Measurements from ENCODE around the gene CUEDC2. TPM values are rescaled to one million over a fixed set of nuclear protein-coding genes. Genes with fewer than 3 reads are reported as not detected.

Gene CUEDC2
- total RNA-seq, 3 donors from 2014 or later (not counting 1 experiment from before 2014, with no cell fraction given), result 35.0 to 43.0 (median 37.7) TPM

DNA sequence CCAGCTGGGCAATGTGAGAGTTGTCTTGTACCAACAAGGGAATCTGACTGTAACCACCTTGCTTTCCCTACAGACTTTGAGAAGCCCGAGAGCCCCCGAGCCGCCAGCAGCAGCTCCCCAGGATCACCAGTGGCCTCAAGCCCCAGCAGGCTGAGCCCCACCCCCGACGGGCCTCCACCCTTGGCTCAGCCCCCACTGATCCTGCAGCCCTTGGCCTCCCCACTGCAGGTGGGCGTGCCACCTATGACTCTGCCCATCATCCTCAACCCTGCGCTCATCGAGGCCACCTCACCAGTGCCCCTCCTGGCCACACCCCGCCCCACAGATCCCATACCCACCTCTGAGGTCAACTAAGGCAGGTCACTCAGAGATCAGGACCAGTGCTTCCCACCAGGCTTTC is 50.4 kb downstream of the CUEDC2 start:
- H3K9me3 ChIP-seq (ENCODE audit: control insufficient read depth, insufficient read depth, low read length), result no peaks in the 10 kb centered on the region
- H3K27ac Mint-ChIP-seq, result no peak overlapping the region
- no peaks in the 10 kb centered on the region for H3K9me3 Mint-ChIP-seq
- no peaks in the 10 kb centered on the region for H3K27me3 ChIP-seq (ENCODE audit: control insufficient read depth, insufficient read depth, low read length)
- TF ChIP-seq, protein P1, sequence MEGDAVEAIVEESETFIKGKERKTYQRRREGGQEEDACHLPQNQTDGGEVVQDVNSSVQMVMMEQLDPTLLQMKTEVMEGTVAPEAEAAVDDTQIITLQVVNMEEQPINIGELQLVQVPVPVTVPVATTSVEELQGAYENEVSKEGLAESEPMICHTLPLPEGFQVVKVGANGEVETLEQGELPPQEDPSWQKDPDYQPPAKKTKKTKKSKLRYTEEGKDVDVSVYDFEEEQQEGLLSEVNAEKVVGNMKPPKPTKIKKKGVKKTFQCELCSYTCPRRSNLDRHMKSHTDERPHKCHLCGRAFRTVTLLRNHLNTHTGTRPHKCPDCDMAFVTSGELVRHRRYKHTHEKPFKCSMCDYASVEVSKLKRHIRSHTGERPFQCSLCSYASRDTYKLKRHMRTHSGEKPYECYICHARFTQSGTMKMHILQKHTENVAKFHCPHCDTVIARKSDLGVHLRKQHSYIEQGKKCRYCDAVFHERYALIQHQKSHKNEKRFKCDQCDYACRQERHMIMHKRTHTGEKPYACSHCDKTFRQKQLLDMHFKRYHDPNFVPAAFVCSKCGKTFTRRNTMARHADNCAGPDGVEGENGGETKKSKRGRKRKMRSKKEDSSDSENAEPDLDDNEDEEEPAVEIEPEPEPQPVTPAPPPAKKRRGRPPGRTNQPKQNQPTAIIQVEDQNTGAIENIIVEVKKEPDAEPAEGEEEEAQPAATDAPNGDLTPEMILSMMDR (IDR thresholded peaks at IDR 0.05), result no peak
- no peak for DNase-seq
- no peak for ATAC-seq
- peaks cover 41% of the 10 kb centered on the region for H3K36me3 ChIP-seq (ENCODE audit: control insufficient read depth, insufficient read depth, low read length)
- H3K36me3 Mint-ChIP-seq, result no peaks in the 10 kb centered on the region
- no peaks in the 10 kb centered on the region for H3K4me1 Mint-ChIP-seq
- H3K27ac ChIP-seq (ENCODE audit: low read length), result no peak overlapping the region
- H3K4me3 Mint-ChIP-seq, result no peak overlapping the region
- no peaks in the 10 kb centered on the region for H3K27me3 Mint-ChIP-seq (ENCODE audit: low read depth in 2 of 2)
- H3K4me1 ChIP-seq (ENCODE audit: control insufficient read depth, insufficient read depth, low read length), result no peaks in the 10 kb centered on the region
- intact Hi-C loops (cut with micrococcal nuclease), result no loop called here
- 97% methylated on average over 9 of the region's 9 CpGs for WGBS (ENCODE audit: insufficient coverage)
- no peak overlapping the region for H3K4me3 ChIP-seq (ENCODE audit: low read length)

GRCh38 chr10:102379383-102379782 is 53.0 kb downstream of the CUEDC2 start:
- intact Hi-C loops (cut with micrococcal nuclease), result no loop called here
- no peaks in the 10 kb centered on the region for H3K4me1 ChIP-seq (ENCODE audit: control insufficient read depth, insufficient read depth, low read length)
- no peak overlapping the region for H3K27ac ChIP-seq (ENCODE audit: low read length)
- Mint-ChIP-seq H3K27me3 (ENCODE audit: low read depth in 2 of 2) (no peaks in the 10 kb centered on the region), H3K27ac (no peak overlapping the region), H3K9me3 (no peaks in the 10 kb centered on the region), H3K4me3 (no peak overlapping the region), H3K4me1 (no peaks in the 10 kb centered on the region), H3K36me3 (no peaks in the 10 kb centered on the region)
- ATAC-seq (no peak), DNase-seq (no peak)
- H3K9me3 ChIP-seq (ENCODE audit: control insufficient read depth, insufficient read depth, low read length), result no peaks in the 10 kb centered on the region
- H3K4me3 ChIP-seq (ENCODE audit: low read length), result no peak overlapping the region
- peaks cover 60% of the 10 kb centered on the region for H3K36me3 ChIP-seq (ENCODE audit: control insufficient read depth, insufficient read depth, low read length)
- WGBS (ENCODE audit: insufficient coverage), result 98% methylated on average over 6 of the region's 6 CpGs
- TF ChIP-seq, protein P1 (IDR thresholded peaks at IDR 0.05), result no peak
- H3K27me3 ChIP-seq (ENCODE audit: control insufficient read depth, insufficient read depth, low read length), result no peaks in the 10 kb centered on the region

DNA sequence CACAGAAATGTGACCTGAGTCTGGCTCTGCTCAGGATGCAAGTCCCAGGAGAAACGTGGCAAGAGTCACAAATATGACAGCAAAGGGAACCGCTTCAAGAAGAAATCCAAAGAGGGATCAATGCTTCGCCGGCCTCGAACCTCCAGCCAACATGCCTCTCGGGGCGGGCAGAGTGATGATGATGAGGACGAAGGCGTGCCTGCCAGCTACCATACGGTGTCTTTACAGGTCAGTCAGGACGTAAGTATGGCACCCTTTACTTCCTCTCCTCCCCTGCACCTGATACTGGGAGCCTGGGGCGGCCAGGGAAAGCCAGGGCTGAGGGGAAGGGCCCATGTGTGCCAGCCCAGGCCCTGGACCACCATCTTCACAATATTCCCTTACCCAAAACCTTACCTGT is 55.5 kb downstream of the CUEDC2 start:
- H3K9me3 Mint-ChIP-seq, result no peaks in the 10 kb centered on the region
- H3K27ac ChIP-seq (ENCODE audit: low read length), result no peak overlapping the region
- no peaks in the 10 kb centered on the region for H3K27me3 Mint-ChIP-seq (ENCODE audit: low read depth in 2 of 2)
- H3K36me3 Mint-ChIP-seq, result no peaks in the 10 kb centered on the region
- TF ChIP-seq, protein P1 (IDR thresholded peaks at IDR 0.05), result no peak
- no peak for DNase-seq
- H3K4me1 ChIP-seq (ENCODE audit: control insufficient read depth, insufficient read depth, low read length), result no peaks in the 10 kb centered on the region
- no peak overlapping the region for H3K4me3 Mint-ChIP-seq
- 97% methylated on average over 11 of the region's 12 CpGs for WGBS (ENCODE audit: insufficient coverage)
- intact Hi-C loops (cut with micrococcal nuclease), result no loop called here
- no peaks in the 10 kb centered on the region for H3K4me1 Mint-ChIP-seq
- H3K27me3 ChIP-seq (ENCODE audit: control insufficient read depth, insufficient read depth, low read length), result no peaks in the 10 kb centered on the region
- H3K36me3 ChIP-seq (ENCODE audit: control insufficient read depth, insufficient read depth, low read length), result peaks cover 69% of the 10 kb centered on the region
- H3K27ac Mint-ChIP-seq, result no peak overlapping the region
- H3K9me3 ChIP-seq (ENCODE audit: control insufficient read depth, insufficient read depth, low read length), result no peaks in the 10 kb centered on the region
- H3K4me3 ChIP-seq (ENCODE audit: low read length), result no peak overlapping the region
- no peak for ATAC-seq

DNA sequence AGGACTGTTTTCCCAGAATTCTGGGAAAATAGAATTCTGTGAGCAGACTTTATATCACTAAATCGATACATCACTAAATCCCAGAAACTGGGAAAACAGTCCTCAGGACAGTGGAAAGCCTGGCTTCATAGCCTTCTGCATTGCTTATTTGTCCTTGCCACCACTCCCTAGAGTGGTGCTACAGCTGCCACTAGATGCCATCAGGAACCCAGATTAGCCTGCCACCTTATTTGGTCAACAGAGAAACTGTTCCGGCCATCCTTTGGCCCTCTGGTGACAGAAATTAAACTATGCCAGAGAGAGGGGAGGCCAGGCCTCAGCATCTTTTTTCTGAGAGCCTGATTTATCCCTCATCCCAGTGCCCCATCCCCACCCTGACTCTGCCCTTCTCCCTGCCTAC is 56.5 kb downstream of the CUEDC2 start:
- TF ChIP-seq, protein P1 (IDR thresholded peaks at IDR 0.05), result no peak
- no peak overlapping the region for H3K4me3 ChIP-seq (ENCODE audit: low read length)
- no peak for DNase-seq
- H3K27ac ChIP-seq (ENCODE audit: low read length), result no peak overlapping the region
- Mint-ChIP-seq H3K27me3 (ENCODE audit: low read depth in 2 of 2) (no peaks in the 10 kb centered on the region), H3K36me3 (no peaks in the 10 kb centered on the region), H3K9me3 (no peaks in the 10 kb centered on the region), H3K4me3 (no peak overlapping the region), H3K4me1 (no peaks in the 10 kb centered on the region), H3K27ac (no peak overlapping the region)
- no peaks in the 10 kb centered on the region for H3K4me1 ChIP-seq (ENCODE audit: control insufficient read depth, insufficient read depth, low read length)
- no peaks in the 10 kb centered on the region for H3K27me3 ChIP-seq (ENCODE audit: control insufficient read depth, insufficient read depth, low read length)
- H3K36me3 ChIP-seq (ENCODE audit: control insufficient read depth, insufficient read depth, low read length), result peaks cover 70% of the 10 kb centered on the region
- intact Hi-C loops (cut with micrococcal nuclease), result no loop called here
- WGBS (ENCODE audit: insufficient coverage), result 98% methylated on average over 2 of the region's 2 CpGs
- no peak for ATAC-seq
- no peaks in the 10 kb centered on the region for H3K9me3 ChIP-seq (ENCODE audit: control insufficient read depth, insufficient read depth, low read length)
